Activated T-cell treated with anti-CD3 and anti-CD28 coated beads for 4 hours (primary cell): ENCODE results near the gene DUSP9.

Source experiments
- DNase-seq: peaks from one replicate; pipeline ENCODE4 v3.0.0-alpha.2; 2020

The DUSP9 gene

GRCh38 chrX:153637121-153638040 lies 9.6 kb upstream of the DUSP9 start:
- DNase-seq, result no peak

- no peak for DNase-seq
Measured at GRCh38 chrX:153638041-153638371, 9.0 kb upstream of the DUSP9 start.

GRCh38 chrX:153638436-153639176 lies 8.4 kb upstream of the DUSP9 start:
- DNase-seq, result no peak

GRCh38 chrX:153639177-153640044 lies 7.6 kb upstream of the DUSP9 start:
- no peak for DNase-seq

GRCh38 chrX:153640045-153640686 lies 6.8 kb upstream of the DUSP9 start:
- DNase-seq, result no peak

- DNase-seq, result no peak
Measured at GRCh38 chrX:153640736-153641575, 6.0 kb upstream of the DUSP9 start.

- no peak for DNase-seq
Measured at GRCh38 chrX:153641627-153642026, 5.4 kb upstream of the DUSP9 start.

GRCh38 chrX:153642051-153642654 lies 4.8 kb upstream of the DUSP9 start:
- no peak for DNase-seq

GRCh38 chrX:153642655-153643430 lies 4.2 kb upstream of the DUSP9 start:
- no peak for DNase-seq

GRCh38 chrX:153643431-153644351 lies 3.3 kb upstream of the DUSP9 start:
- no peak for DNase-seq

- no peak for DNase-seq
Measured at GRCh38 chrX:153644356-153645125, 2.5 kb upstream of the DUSP9 start.

GRCh38 chrX:153645151-153645550 lies 1.9 kb upstream of the DUSP9 start:
- DNase-seq, result no peak

- DNase-seq, result no peak
Measured at GRCh38 chrX:153645921-153646488, 998 bp upstream of the DUSP9 start.

- DNase-seq, result no peak
Measured at GRCh38 chrX:153647461-153648357, 706 bp downstream of the DUSP9 start.

GRCh38 chrX:153648358-153649177 lies 1.6 kb downstream of the DUSP9 start:
- no peak for DNase-seq
